Adipose tissue (tissue), 3 donors: ENCODE results near the gene RPL18A. TPM values are rescaled to one million over a fixed set of nuclear protein-coding genes. Genes with fewer than 3 reads are reported as not detected.
A peak's percentile ranks its signal among the peaks of the same experiment; 100 is the strongest.

Experiments used
- H3K27ac ChIP-seq: one replicate; pipeline ENCODE4 v1.5.1; 2013; ENCODE audit warnings: low read depth, low read length
- WGBS, 3 donors: extraction: QIAGEN DNeasy Blood & Tissue Kit; methylation state at CpG; one replicate each; pipeline ENCODE4 v1.1.7; 2013; 5-methylcytosine and 5-hydroxymethylcytosine counted together
- polyA plus RNA-seq, 3 donors: library from polyadenylated mRNA; stranded (reverse); fragments of 200-250 nt; gene quantifications; one replicate each; pipeline ENCODE4 v1.2.3, GENCODE V29; 2013
- donor health status: healthy with polysubstance abuse.
- donor health status: Bipolar disorder and iron deficiency.
- donor health status: healthy.

The RPL18A gene
- polyA plus RNA-seq, 3 donors = 2,749 to 3,693 (median 2,955) TPM

- 81 to 97% (median 95%) methylated on average over 7 of the region's 7 CpGs for WGBS, 3 donors
Measured at GRCh38 chr19:17837972-17838371, 21.7 kb upstream of the RPL18A start.

GRCh38 chr19:17840019-17840418, 19.7 kb upstream of the RPL18A start:
- H3K27ac ChIP-seq = no peak overlapping the region
- 72 to 92% (median 84%) methylated on average over 6 of the region's 6 CpGs for WGBS, 3 donors

More at GRCh38 chr19:17837972-17838371, 21.7 kb upstream of the RPL18A start:
- H3K27ac ChIP-seq = no peak overlapping the region

- H3K27ac ChIP-seq = no peak overlapping the region
- WGBS, 3 donors = 10 to 52% (median 39%) methylated on average over 25 to 30 of the region's 30 CpGs
Measured at GRCh38 chr19:17841371-17841809, 18.3 kb upstream of the RPL18A start.

GRCh38 chr19:17841810-17842662, 17.7 kb upstream of the RPL18A start:
- H3K27ac ChIP-seq = no peak overlapping the region
- 14 to 54% (median 43%) methylated on average over 55 to 56 of the region's 56 CpGs for WGBS, 3 donors

GRCh38 chr19:17842663-17843291, 16.9 kb upstream of the RPL18A start:
- WGBS, 3 donors = 51 to 84% (median 78%) methylated on average over 20 of the region's 20 CpGs
- no peak overlapping the region for H3K27ac ChIP-seq

GRCh38 chr19:17843292-17843827, 16.4 kb upstream of the RPL18A start:
- H3K27ac ChIP-seq = no peak overlapping the region
- 73 to 88% (median 79%) methylated on average over 9 of the region's 9 CpGs for WGBS, 3 donors

- 82 to 91% (median 84%) methylated on average over 14 of the region's 14 CpGs for WGBS, 3 donors
- no peak overlapping the region for H3K27ac ChIP-seq
Measured at GRCh38 chr19:17843908-17844490, 15.7 kb upstream of the RPL18A start.

GRCh38 chr19:17846146-17846545, 13.6 kb upstream of the RPL18A start:
- 59 to 78% (median 63%) methylated on average over 8 of the region's 8 CpGs for WGBS, 3 donors
- no peak overlapping the region for H3K27ac ChIP-seq

- H3K27ac ChIP-seq = no peak within 1 kb of the TSS
- WGBS, 3 donors = 4 to 10% (median 7%) methylated on average over 40 of the region's 40 CpGs
Measured at GRCh38 chr19:17847538-17848366, 12.0 kb upstream of the RPL18A start, which contains the start of gene JAK3. Gene JAK3 (minus strand): TSS chr19:17847982. CDS start chr19:17844417, 3,565 bp downstream.

- no peak overlapping the region for H3K27ac ChIP-seq
- 56 to 76% (median 69%) methylated on average over 14 of the region's 14 CpGs for WGBS, 3 donors
Measured at GRCh38 chr19:17848595-17849292, 11.0 kb upstream of the RPL18A start.

- H3K27ac ChIP-seq = no peak overlapping the region
- 69 to 96% (median 93%) methylated on average over 6 of the region's 6 CpGs for WGBS, 3 donors
Measured at GRCh38 chr19:17854061-17854460, 5.6 kb upstream of the RPL18A start.

- no peak overlapping the region for H3K27ac ChIP-seq
- WGBS, 3 donors = 12 to 16% (median 15%) methylated on average over 29 of the region's 29 CpGs
Measured at GRCh38 chr19:17855280-17856152, 4.2 kb upstream of the RPL18A start.

GRCh38 chr19:17860331-17860992, 752 bp downstream of the RPL18A start:
- peak overlapping the region; percentile 79 for H3K27ac ChIP-seq
- 0 to 1% (median 1%) methylated on average over 22 of the region's 22 CpGs for WGBS, 3 donors

GRCh38 chr19:17860993-17861360, 1.3 kb downstream of the RPL18A start:
- H3K27ac ChIP-seq = no peak overlapping the region
- WGBS, 3 donors = 30 to 47% (median 36%) methylated on average over 4 to 7 of the region's 7 CpGs

- H3K27ac ChIP-seq = no peak overlapping the region
- WGBS, 3 donors = 78 to 81% (median 79%) methylated on average over 21 to 23 of the region's 23 CpGs
Measured at GRCh38 chr19:17861542-17862402, 2.1 kb downstream of the RPL18A start.
